H1 (cell line): ENCODE results near the gene ZNF148. TPM values are rescaled to one million over a fixed set of nuclear protein-coding genes. Genes with fewer than 3 reads are reported as not detected.

Experiments used
- BACH1 ChIP-seq: IDR thresholded peaks from 2 replicates; pipeline ENCODE4 v1.6.1; 2012; ENCODE audit warnings: low read length, improper control_type of control experiment
- BCL11A ChIP-seq, 2 experiments: IDR thresholded peaks; one replicate each; pipeline ENCODE4 v1.6.1; 2011; ENCODE audit warnings: low read depth in 2 of 2, low read length in 2 of 2, mild to moderate bottlenecking in 2 of 2
- CBX8 ChIP-seq: fragments of 300-800, 300-1000 bp; sonication (generic); IDR thresholded peaks from 2 replicates; pipeline ENCODE4 v1.7.1; 2016; ENCODE audit warnings: low read depth, low read length, borderline replicate concordance
- CEBPB ChIP-seq: IDR thresholded peaks from 2 replicates; pipeline ENCODE4 v1.6.1; 2012; ENCODE audit warnings: low read depth, low read length
- E2F6 ChIP-seq: IDR thresholded peaks from 2 replicates; pipeline ENCODE4 v1.6.1; 2012; ENCODE audit warnings: inconsistent platforms
- EGR1 ChIP-seq: IDR thresholded peaks from 2 replicates; pipeline ENCODE4 v1.6.1; 2011; ENCODE audit warnings: low read depth, low read length, borderline replicate concordance
- EP300 ChIP-seq, 2 experiments: IDR thresholded peaks; 1 replicate in 1 of 2; 2 replicates in 1 of 2; pipeline ENCODE4 v1.6.1; 2011 to 2012; ENCODE audit warnings: low read depth in 2 of 2, low read length in 2 of 2, mild to moderate bottlenecking in 2 of 2, borderline replicate concordance in 1 of 2, inconsistent platforms in 1 of 2, moderate library complexity in 1 of 2
- FOSL1 ChIP-seq: IDR thresholded peaks from 2 replicates; pipeline ENCODE4 v1.6.1; 2011; ENCODE audit warnings: mild to moderate bottlenecking, low read depth, low read length, moderate library complexity; ENCODE audit not compliant: insufficient read depth
- GABPA ChIP-seq: IDR thresholded peaks from 2 replicates; pipeline ENCODE4 v1.6.1; 2011; ENCODE audit warnings: mild to moderate bottlenecking, low read length, moderate library complexity, borderline replicate concordance; ENCODE audit not compliant: insufficient read depth
- KDM5A ChIP-seq: fragments of 200-600 bp; IDR thresholded peaks from 2 replicates; pipeline ENCODE4 v1.7.1; 2012; ENCODE audit warnings: mild to moderate bottlenecking, low read length, inconsistent platforms, mixed read lengths
- POLR2A ChIP-seq, 2 experiments: IDR thresholded peaks; 1 replicate in 1 of 2; 2 replicates in 1 of 2; pipeline ENCODE4 v1.6.1; 2011; ENCODE audit warnings: low read depth in 2 of 2, low read length in 2 of 2, mild to moderate bottlenecking in 2 of 2; ENCODE audit errors: control extremely low read depth in 1 of 2
- POLR2AphosphoS5 ChIP-seq: IDR thresholded peaks from 2 replicates; pipeline ENCODE4 v1.6.1; 2011; ENCODE audit warnings: low read depth, low read length
- RFX5 ChIP-seq: IDR thresholded peaks from 2 replicates; pipeline ENCODE4 v1.6.1; 2011; ENCODE audit warnings: low read depth, low read length, improper control_type of control experiment, borderline replicate concordance
- RXRA ChIP-seq: IDR thresholded peaks from 2 replicates; pipeline ENCODE4 v1.6.1; 2011; ENCODE audit warnings: low read depth, mild to moderate bottlenecking, low read length, moderate library complexity; ENCODE audit not compliant: insufficient read depth
- SAP30 ChIP-seq: fragments of 300-600 bp; sonication (generic); IDR thresholded peaks from 2 replicates; pipeline ENCODE4 v1.7.1; 2012; ENCODE audit warnings: low read length, moderate library complexity, mild to moderate bottlenecking, inconsistent platforms; ENCODE audit not compliant: insufficient read depth, insufficient replicate concordance
- SIN3A ChIP-seq, 2 experiments: IDR thresholded peaks in 1 of 2; conservative IDR thresholded peaks in 1 of 2; 2 replicates each; pipeline ENCODE4 v1.6.1; 2011 to 2012; ENCODE audit warnings: low read length in 2 of 2, improper control_type of control experiment in 1 of 2, low read depth in 1 of 2, mild to moderate bottlenecking in 1 of 2
- SIRT6 ChIP-seq: IDR thresholded peaks from one replicate; pipeline ENCODE4 v1.7.1; 2012; ENCODE audit warnings: low read length, inconsistent platforms
- SP1 ChIP-seq: IDR thresholded peaks from 2 replicates; pipeline ENCODE4 v1.6.1; 2011; ENCODE audit warnings: low read depth, low read length
- SUZ12 ChIP-seq: fragments of 200-600 bp; sonication (generic); IDR thresholded peaks from 2 replicates; pipeline ENCODE4 v1.6.1; 2012; ENCODE audit warnings: mild to moderate bottlenecking, inconsistent platforms, low read length, moderate library complexity, mixed read lengths
- TAF1 ChIP-seq: IDR thresholded peaks from 2 replicates; pipeline ENCODE4 v1.6.1; 2011; ENCODE audit warnings: mild to moderate bottlenecking, low read depth, low read length
- TCF12 ChIP-seq: IDR thresholded peaks from 2 replicates; pipeline ENCODE4 v1.6.1; 2011; ENCODE audit warnings: low read depth, mild to moderate bottlenecking, low read length
- TEAD4 ChIP-seq: IDR thresholded peaks from 2 replicates; pipeline ENCODE4 v1.6.1; 2012; ENCODE audit warnings: low read depth, low read length, inconsistent platforms, mixed read lengths
- USF2 ChIP-seq: IDR thresholded peaks from 2 replicates; pipeline ENCODE4 v1.6.1; 2011; ENCODE audit warnings: low read length, improper control_type of control experiment
- polyA plus RNA-seq, 7 experiments: library from polyadenylated mRNA; depleted of rRNA in 3 of 7; stranded (reverse) in 5 of 7; unstranded in 2 of 7; fragments of >200 nt in 5 of 7; fragments of 200-250 nt in 2 of 7; gene quantifications; 1 replicate in 5 of 7; 2 replicates in 1 of 7; 4 replicates in 1 of 7; pipeline versions ENCODE4 v1.2.1 to v1.2.3, GENCODE V29; 2011 to 2013; ENCODE audit warnings: missing spikeins in 2 of 7, mixed read lengths in 2 of 7
- total RNA-seq: library from RNA; stranded (reverse); fragmentation: NEBNext Ultra II Directional; extraction: Animal tissue kit (Norgen Biotek cat#: 25700); gene quantifications from 2 replicates; pipeline ENCODE4 v1.2.1, GENCODE V29; 2021

Gene ZNF148
- total and polyA plus RNA-seq, 2 of the 8 experiments (the other 6 are each of a cell fraction or from before 2014, with no cell fraction given) = 3.7 to 22.6 TPM

GRCh38 chr3:125212509-125213363 lies 162.4 kb downstream of the ZNF148 start, which contains the start of gene SLC12A8 (continued):
- TF ChIP-seq FOSL1 (no peak), POLR2AphosphoS5 (no peak), RXRA (no peak), SP1 (no peak), BACH1 (no peak), GABPA (no peak), SIRT6 (no peak), CEBPB (no peak), CBX8 (no peak), POLR2A (IDR thresholded peaks at IDR 0.05; ENCODE audit: control extremely low read depth in 1 of 2, low read depth in 2 of 2, low read length in 2 of 2) (peak in 1 of 2 experiments; percentile 54; a peak in 1 of 3 replicates), KDM5A (no peak), EP300 (IDR thresholded peaks at IDR 0.05; ENCODE audit: borderline replicate concordance in 1 of 2, low read depth in 2 of 2, low read length in 2 of 2) (no peak), USF2 (no peak), BCL11A (IDR thresholded peaks at IDR 0.05; ENCODE audit: low read depth in 2 of 2, low read length in 2 of 2) (no peak), TCF12 (no peak), SAP30 (no peak), E2F6 (peak; percentile 50), EGR1 (no peak), RFX5 (no peak), TEAD4 (no peak), SUZ12 (no peak), TAF1 (peak; percentile 39), SIN3A (conservative IDR thresholded peaks at IDR 0.05 in 1 of 2, IDR thresholded peaks at IDR 0.05 in 1 of 2; ENCODE audit: low read depth in 1 of 2, low read length in 2 of 2) (no peak; a peak in 1 of 4 replicates)
